Left renal cortex interstitium (tissue), 4 donors: ENCODE data around the gene SLC35B2. TPM values are rescaled to one million over a fixed set of nuclear protein-coding genes. Genes with fewer than 3 reads are reported as not detected.

ENCODE experiments used
- DNase-seq, 4 donors: peaks; one replicate each; pipeline ENCODE4 v3.0.0-alpha.2; 2013; ENCODE audit warnings: low read depth in 4 of 4, low spot score in 2 of 4, missing footprints in 1 of 4
- polyA plus RNA-seq, 4 donors: library from polyadenylated mRNA; unstranded; fragments of 120-200 nt; gene quantifications; one replicate each; pipeline ENCODE4 v1.2.1, GENCODE V29; 2013; ENCODE audit not compliant: insufficient read length in 4 of 4

Gene SLC35B2
- polyA plus RNA-seq, 4 donors: 48.9 to 68.1 (median 58.1) TPM

GRCh38 chr6:44269178-44269920, 12.0 kb upstream of the SLC35B2 start:
- no peak for DNase-seq

- DNase-seq: no peak
These were observed 10.8 kb upstream of the SLC35B2 start for GRCh38 chr6:44268095-44268628.

GRCh38 chr6:44267252-44267651, 9.9 kb upstream of the SLC35B2 start:
- no peak for DNase-seq

GRCh38 chr6:44266347-44266746, 9.0 kb upstream of the SLC35B2 start:
- no peak for DNase-seq

GRCh38 chr6:44265722-44266233, 8.4 kb upstream of the SLC35B2 start:
- no peak for DNase-seq

- peak in 3 of 4 donors; percentile 83 to 89 (median 86) for DNase-seq
These were observed 7.8 kb upstream of the SLC35B2 start, which contains the start of gene NFKBIE for GRCh38 chr6:44265007-44265721. Gene NFKBIE (minus strand): TSS chr6:44265551. CDS start chr6:44265346, 205 bp downstream.

- DNase-seq: no peak
These were observed 7.1 kb upstream of the SLC35B2 start for GRCh38 chr6:44264154-44265006.

GRCh38 chr6:44263354-44264100, 6.2 kb upstream of the SLC35B2 start:
- DNase-seq: no peak

- no peak for DNase-seq
These were observed 5.4 kb upstream of the SLC35B2 start for GRCh38 chr6:44262467-44263353.

GRCh38 chr6:44261581-44261980, 4.3 kb upstream of the SLC35B2 start:
- DNase-seq: no peak

- no peak for DNase-seq
These were observed 3.3 kb upstream of the SLC35B2 start for GRCh38 chr6:44260451-44261297.

GRCh38 chr6:44260011-44260410, 2.7 kb upstream of the SLC35B2 start:
- DNase-seq: no peak

- no peak for DNase-seq
These were observed 1.6 kb upstream of the SLC35B2 start for GRCh38 chr6:44258921-44259320.

GRCh38 chr6:44258325-44258863, 1.1 kb upstream of the SLC35B2 start:
- DNase-seq: no peak

- DNase-seq: no peak
These were observed 511 bp upstream of the SLC35B2 start for GRCh38 chr6:44257753-44258324.

GRCh38 chr6:44256775-44257024, 628 bp downstream of the SLC35B2 start:
- no peak for DNase-seq

- DNase-seq: no peak
These were observed 1.2 kb downstream of the SLC35B2 start for GRCh38 chr6:44255871-44256774.
